Esophagus squamous epithelium (tissue), 4 donors: ENCODE results near the gene MINDY3.

Experiments used
- POLR2A ChIP-seq, 4 donors: fragments of 450-650 bp; IDR thresholded peaks; one replicate each; pipeline ENCODE4 v1.6.1; 2017; ENCODE audit warnings: antibody characterized with exemption in 4 of 4, mild to moderate bottlenecking in 4 of 4, moderate library complexity in 3 of 4
- TF ChIP-seq, protein P1 (sequence below), 6 experiments: fragments of 450-650 bp in 4 of 6; fragments of 200-600 bp in 2 of 6; sonication (generic) in 2 of 6; IDR thresholded peaks; one replicate each; pipeline ENCODE4 v1.5.1; 2016 to 2019; ENCODE audit warnings: antibody characterized with exemption in 6 of 6, mild to moderate bottlenecking in 4 of 6, moderate library complexity in 4 of 6

DNA sequence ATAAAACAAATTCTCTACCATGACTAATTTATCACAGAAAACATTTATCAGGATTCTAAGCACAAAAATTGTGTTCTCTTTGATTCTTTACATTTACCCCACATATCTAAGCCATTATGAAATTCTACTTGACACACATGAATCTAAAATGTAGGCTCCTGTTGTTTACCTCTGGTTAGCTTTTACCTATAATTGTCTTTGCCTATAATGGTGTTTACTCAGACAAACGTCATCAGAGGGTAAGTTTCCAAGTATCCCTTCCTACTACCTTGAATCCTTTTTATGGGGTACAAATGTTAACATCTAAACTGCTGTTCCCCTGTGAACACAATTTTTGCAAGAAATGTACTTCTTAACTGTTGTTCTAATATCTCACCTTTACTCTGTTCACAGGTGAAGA lies 63.5 kb downstream of the MINDY3 start:
- TF ChIP-seq, protein P1, sequence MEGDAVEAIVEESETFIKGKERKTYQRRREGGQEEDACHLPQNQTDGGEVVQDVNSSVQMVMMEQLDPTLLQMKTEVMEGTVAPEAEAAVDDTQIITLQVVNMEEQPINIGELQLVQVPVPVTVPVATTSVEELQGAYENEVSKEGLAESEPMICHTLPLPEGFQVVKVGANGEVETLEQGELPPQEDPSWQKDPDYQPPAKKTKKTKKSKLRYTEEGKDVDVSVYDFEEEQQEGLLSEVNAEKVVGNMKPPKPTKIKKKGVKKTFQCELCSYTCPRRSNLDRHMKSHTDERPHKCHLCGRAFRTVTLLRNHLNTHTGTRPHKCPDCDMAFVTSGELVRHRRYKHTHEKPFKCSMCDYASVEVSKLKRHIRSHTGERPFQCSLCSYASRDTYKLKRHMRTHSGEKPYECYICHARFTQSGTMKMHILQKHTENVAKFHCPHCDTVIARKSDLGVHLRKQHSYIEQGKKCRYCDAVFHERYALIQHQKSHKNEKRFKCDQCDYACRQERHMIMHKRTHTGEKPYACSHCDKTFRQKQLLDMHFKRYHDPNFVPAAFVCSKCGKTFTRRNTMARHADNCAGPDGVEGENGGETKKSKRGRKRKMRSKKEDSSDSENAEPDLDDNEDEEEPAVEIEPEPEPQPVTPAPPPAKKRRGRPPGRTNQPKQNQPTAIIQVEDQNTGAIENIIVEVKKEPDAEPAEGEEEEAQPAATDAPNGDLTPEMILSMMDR (IDR thresholded peaks at IDR 0.05), result no peak
- no peak for TF ChIP-seq POLR2A (IDR thresholded peaks at IDR 0.05)
